NOMO-1 treated with DMSO at 0.1 percent for 48 hours (cell line): ENCODE data around the gene MSH5.
"Not testable (repeated sequence)": the region's sequence is repeated elsewhere in the genome, so short reads cannot be mapped to it uniquely, and the experiment has no call there.

Source experiments
- DNase-seq: peaks from one replicate; lab custom pipeline; 2025; ENCODE audit not compliant: unreplicated experiment; lab: John Stamatoyannopoulos, UW

Gene MSH5

DNA sequence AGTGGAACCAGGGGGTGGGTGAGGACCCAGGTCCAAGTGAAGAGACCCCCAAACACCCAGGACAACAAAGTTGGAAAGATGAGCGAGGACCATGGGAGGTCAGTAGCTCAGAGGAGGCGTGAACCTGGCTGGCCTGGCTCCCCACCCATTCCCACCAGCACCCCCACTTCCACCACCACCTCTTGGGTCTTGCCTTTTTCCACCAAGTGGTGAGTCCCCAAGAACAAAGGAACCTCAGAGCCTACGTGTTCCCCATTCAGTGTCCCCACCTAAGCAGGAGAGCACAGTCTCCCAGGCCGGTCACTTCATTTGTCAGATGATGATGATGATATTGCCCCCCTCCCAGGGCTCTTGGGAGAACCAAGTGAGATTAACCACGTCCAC is 37.9 kb downstream of the MSH5 start:
- DNase-seq, result no peak

GRCh38 chr6:31778193-31778592 is 38.4 kb downstream of the MSH5 start:
- no peak for DNase-seq

GRCh38 chr6:31778999-31779885 is 39.4 kb downstream of the MSH5 start:
- DNase-seq, result no peak

GRCh38 chr6:31779908-31780307 is 40.1 kb downstream of the MSH5 start:
- no peak for DNase-seq

DNA sequence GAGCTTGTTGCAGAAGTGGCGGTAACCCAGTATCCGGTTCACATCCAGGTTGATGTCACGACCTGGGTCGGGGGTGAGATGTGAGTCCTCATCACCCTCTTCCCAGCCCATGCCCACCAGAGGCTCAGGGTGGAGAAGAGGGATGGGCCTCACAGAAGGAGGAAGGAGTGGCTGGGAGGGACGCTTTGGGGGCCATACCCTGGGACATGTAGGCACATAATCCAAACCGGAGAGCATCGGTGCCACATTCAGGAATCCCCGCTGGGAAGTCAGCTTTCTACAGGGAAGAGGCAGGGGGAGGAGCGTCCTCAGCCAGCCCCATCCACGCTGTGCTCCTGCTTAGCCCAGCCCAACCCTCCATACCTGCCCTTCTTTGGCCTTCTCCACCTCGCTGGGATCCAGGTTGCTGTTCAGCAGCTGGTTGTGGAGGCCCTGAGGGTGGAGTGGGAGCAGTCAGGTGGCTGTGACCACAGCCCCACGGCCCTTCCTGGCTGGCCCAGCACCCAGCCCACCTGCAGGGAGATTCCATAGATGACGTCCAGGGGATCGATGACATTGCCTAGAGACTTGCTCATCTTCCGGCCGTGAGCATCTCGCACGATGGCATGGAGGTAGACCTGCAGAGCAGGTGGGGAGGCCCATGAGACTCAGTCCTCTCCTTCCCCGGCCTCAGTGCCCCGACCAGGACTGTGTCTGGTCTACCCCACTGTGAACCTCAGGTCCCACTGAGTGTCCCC is 40.9 kb downstream of the MSH5 start:
- DNase-seq, result no peak

GRCh38 chr6:31781244-31782125 is 41.7 kb downstream of the MSH5 start:
- DNase-seq, result no peak

GRCh38 chr6:31782126-31782855 is 42.5 kb downstream of the MSH5 start:
- no peak for DNase-seq

- no peak for DNase-seq
Measured at GRCh38 chr6:31784098-31784925, 44.5 kb downstream of the MSH5 start.

DNA sequence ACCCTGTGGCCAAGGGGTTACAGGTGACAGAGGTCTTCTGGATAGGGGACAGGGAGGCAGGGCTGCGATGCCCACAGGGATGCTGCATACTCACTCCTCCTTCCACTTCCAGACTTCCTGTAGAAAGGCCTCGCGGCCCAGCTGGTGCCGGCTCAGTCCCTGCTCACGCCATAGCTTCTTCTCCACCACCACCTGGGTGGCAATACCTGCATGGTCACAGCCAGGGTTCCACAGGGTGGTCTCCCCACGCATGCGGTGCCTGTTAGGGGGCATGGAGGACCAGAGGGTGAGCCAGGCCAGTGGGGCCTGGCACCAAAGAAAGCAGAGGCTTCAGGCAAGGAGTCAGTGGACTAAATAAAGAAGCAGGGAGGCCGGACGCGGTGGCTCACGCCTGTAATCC is 45.7 kb downstream of the MSH5 start:
- no peak for DNase-seq

DNA sequence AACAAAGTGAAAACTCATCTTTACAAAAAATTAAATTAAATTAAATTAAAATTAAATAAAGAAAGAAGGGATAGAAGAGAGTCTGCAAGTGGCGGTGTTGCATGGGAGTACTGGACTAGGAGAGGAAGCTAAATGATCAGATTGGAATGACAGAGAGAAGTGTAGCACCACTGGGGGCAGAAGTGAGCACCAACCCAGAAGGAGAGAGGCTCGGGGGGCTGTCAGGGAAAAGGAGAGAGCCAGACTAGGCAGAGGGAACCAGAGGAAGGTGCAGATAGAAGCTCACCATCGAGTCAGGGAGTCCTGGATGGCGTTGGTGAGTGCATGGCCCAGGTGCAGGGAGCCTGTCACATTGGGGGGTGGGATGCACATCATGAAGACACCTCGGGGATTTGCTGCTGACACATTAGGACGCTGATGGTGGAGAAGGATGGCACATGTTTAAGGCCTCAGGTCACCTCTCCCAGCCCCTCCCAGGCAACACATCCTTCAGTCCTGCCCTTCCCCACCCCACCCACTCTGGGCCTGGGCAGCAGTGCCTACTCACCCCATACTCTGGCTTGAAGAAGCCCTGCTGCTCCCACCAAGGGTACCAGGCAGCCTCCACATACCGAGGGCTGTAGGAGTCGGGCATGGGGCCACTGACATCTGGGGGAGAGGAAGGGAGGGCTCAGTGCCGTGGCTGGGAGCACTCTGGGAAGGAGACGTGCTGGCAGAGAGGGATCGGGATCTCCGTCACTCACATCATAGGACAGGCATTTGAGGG is 51.7 kb downstream of the MSH5 start:
- peak; percentile 40 for DNase-seq

DNA sequence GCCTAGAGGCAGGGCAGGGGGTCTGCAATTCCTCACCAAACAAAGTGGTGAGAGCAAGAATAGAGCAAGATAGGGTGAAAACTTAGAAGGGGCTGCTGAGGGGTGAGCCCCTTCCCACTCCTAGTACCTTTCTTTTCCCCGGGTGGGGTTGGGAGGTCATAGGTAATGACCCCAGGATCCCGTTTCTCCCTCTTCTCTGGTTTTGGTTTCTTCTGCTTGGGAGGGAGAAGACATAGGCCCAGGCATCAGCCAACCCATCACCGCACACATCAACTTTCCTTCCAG is 52.2 kb downstream of the MSH5 start:
- DNase-seq, result no peak

- DNase-seq, result no peak
Measured at GRCh38 chr6:31792761-31793171, 53.0 kb downstream of the MSH5 start.

GRCh38 chr6:31793927-31794245 is 54.1 kb downstream of the MSH5 start:
- DNase-seq, result not testable (repeated sequence)

DNA sequence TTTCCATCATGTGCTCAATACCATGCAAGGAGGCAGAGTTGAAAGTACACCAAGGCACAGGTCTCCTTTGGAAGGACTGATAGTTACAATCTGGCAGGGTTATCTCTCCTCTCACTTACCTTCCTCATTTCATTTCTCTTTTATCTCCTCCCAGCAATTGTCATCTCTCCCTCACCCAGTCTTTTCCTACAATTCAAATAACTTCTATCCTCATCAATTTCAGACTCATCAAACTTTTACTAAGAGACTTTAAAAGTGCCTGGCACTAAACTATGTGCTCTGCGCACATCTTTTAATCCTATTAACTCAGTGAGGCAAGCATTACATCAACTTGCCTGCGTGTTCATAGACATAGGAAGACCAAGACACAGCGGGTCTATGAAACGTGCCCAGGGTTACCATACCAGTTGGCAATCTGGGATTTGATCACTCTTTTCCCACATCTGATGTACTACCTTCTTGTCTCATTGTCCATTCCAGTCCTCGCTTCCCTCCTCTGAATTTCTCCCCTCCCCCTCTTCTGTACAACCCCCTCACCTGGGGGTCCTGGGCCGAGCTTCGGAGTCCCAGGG is 54.6 kb downstream of the MSH5 start:
- peak; percentile 49 for DNase-seq

- DNase-seq, result peak; percentile 54
Measured at GRCh38 chr6:31794866-31795615, 55.2 kb downstream of the MSH5 start.

GRCh38 chr6:31795616-31796298 is 56.0 kb downstream of the MSH5 start, which contains the start of gene VARS1:
Gene VARS1 (minus strand): TSS chr6:31795752. CDS start chr6:31795217, 535 bp downstream.
- DNase-seq, result peak; percentile 95

- no peak for DNase-seq
Measured at GRCh38 chr6:31796993-31797385, 57.2 kb downstream of the MSH5 start.

DNA sequence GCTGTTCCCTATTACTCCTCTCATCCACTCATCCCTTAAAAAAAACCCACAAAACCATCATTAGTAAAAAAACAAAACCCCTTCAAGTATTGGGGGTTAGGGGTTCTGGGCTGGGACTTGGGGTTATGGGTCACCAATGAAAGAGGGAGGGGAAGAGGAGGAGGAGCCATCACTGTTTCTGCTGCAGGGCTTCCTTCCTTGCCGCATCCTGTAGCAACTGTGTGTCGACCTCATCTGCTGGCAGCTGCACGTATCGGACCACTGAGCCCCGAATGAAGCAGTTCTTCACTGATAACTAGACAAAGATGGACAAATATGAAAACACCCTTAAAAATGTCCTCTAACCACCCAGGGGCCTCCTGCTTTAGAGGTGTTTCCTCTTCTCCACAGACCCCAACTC is 57.8 kb downstream of the MSH5 start:
- no peak for DNase-seq
